K562 (cell line): Measurements from ENCODE around the gene MTIF3. TPM values are rescaled to one million over a fixed set of nuclear protein-coding genes. Genes with fewer than 3 reads are reported as not detected.

Experiments used
- ATAC-seq: fragments of 200-7000 bp; cut with Tn5 transposase; 3 replicates; pipeline ENCODE4 v1.9.1; 2020; ENCODE audit warnings: moderate library complexity
- BruUV-seq: library from RNA; stranded (reverse); fragments of 400-500 nt; replicated peaks from 2 replicates; lab custom pipeline; 2021; lab: Mats Ljungman, UMichigan
- CTCF ChIA-PET: fragments of 300-600 bp; formaldehyde crosslinking; extraction: SDS; loops from one replicate; lab custom pipeline; 2021; ENCODE audit warnings: low intra/inter-chr PET ratio; lab: Yijun Ruan, JAX
- POLR2A ChIA-PET: fragments of 300-600, 350-650 bp; sonication (Branson Sonifier 250); formaldehyde crosslinking; extraction: SDS; loops from one replicate; lab custom pipeline; 2021; ENCODE audit warnings: antibody characterized with exemption, inconsistent platforms; lab: Yijun Ruan, JAX
- DNase-seq, 4 experiments: peaks; one replicate each; pipeline versions ENCODE4 v3.0.0 to v3.0.0-alpha.2; 2011 to 2018; ENCODE audit warnings: low spot score in 3 of 4, mixed read lengths in 3 of 4; ENCODE audit errors: extremely low read depth in 1 of 4
- FAIRE-seq: peaks from 2 replicates; lab custom pipeline; 2011; peaks lifted over from hg19 to GRCh38; lab: Jason Lieb, UNC
- H2AFZ ChIP-seq: 2 replicates; pipeline ENCODE4 v1.6.0; 2011; ENCODE audit warnings: low read depth, low read length, control low read depth, inconsistent platforms
- H3K27ac ChIP-seq: fragments of 200-600 bp; 3 replicates; pipeline ENCODE4 v1.8.0; 2011; ENCODE audit warnings: low read depth, mild to moderate bottlenecking, control low read depth, inconsistent platforms, low read length, moderate library complexity, mixed read lengths; ENCODE audit errors: extremely low read depth
- H3K27me3 ChIP-seq, 2 experiments: fragments of 300-600 bp in 1 of 2; 2 replicates in 1 of 2; 3 replicates in 1 of 2; pipeline versions ENCODE4 v1.6.0 to v1.8.0; 2011; ENCODE audit warnings: inconsistent platforms in 2 of 2, low read length in 2 of 2, mild to moderate bottlenecking in 1 of 2, mixed read lengths in 1 of 2, moderate library complexity in 1 of 2; ENCODE audit not compliant: control insufficient read depth in 2 of 2, insufficient read depth in 2 of 2
- H3K36me3 ChIP-seq: fragments of 300-600 bp; 3 replicates; pipeline ENCODE4 v1.8.0; 2011; ENCODE audit warnings: mild to moderate bottlenecking, low read length, inconsistent platforms; ENCODE audit not compliant: control insufficient read depth, insufficient read depth
- H3K4me1 ChIP-seq, 2 experiments: fragments of 200-600 bp in 1 of 2; replicated peaks in 1 of 2; 2 replicates in 1 of 2; 3 replicates in 1 of 2; pipeline versions ENCODE4 v1.5.1 to v1.8.0; 2011; ENCODE audit warnings: inconsistent platforms in 2 of 2, low read length in 2 of 2, mild to moderate bottlenecking in 1 of 2, mixed read lengths in 1 of 2, moderate library complexity in 1 of 2; ENCODE audit not compliant: control insufficient read depth in 2 of 2, insufficient read depth in 2 of 2
- H3K4me2 ChIP-seq: 2 replicates; pipeline ENCODE4 v1.6.1; 2011; ENCODE audit warnings: low read length, control low read depth, inconsistent platforms, mixed read lengths; ENCODE audit not compliant: insufficient read depth
- H3K4me3 ChIP-seq: fragments of 200-600 bp; sonication (generic), shearing (Covaris generic); 2 replicates; pipeline ENCODE4 v1.5.1; 2016; ENCODE audit warnings: control low read depth, inconsistent platforms
- H3K79me2 ChIP-seq: fragments of 200-600 bp; 3 replicates; pipeline ENCODE4 v1.8.0; 2011; ENCODE audit warnings: low read length, inconsistent platforms; ENCODE audit not compliant: control insufficient read depth, insufficient read depth
- H3K9ac ChIP-seq, 2 experiments: 2 replicates each; pipeline versions ENCODE4 v1.6.0 to v1.6.1; 2011; ENCODE audit warnings: low read depth in 2 of 2, low read length in 2 of 2, control low read depth in 1 of 2, inconsistent platforms in 1 of 2, mild to moderate bottlenecking in 1 of 2, mixed read lengths in 1 of 2; ENCODE audit not compliant: insufficient read depth in 1 of 2
- H3K9me1 ChIP-seq: one replicate; pipeline ENCODE4 v1.6.0; 2011; ENCODE audit warnings: inconsistent platforms, mild to moderate bottlenecking, low read length, moderate library complexity; ENCODE audit not compliant: control insufficient read depth, insufficient read depth
- H3K9me3 ChIP-seq: replicated peaks from 2 replicates; pipeline ENCODE4 v1.5.1; 2011; ENCODE audit warnings: low read depth, low read length, inconsistent platforms; ENCODE audit not compliant: control insufficient read depth, insufficient read depth
- H4K20me1 ChIP-seq: replicated peaks from 2 replicates; pipeline ENCODE4 v1.6.1; 2011; ENCODE audit warnings: low read length, inconsistent platforms, mixed read lengths; ENCODE audit not compliant: control insufficient read depth, insufficient read depth
- BDP1 ChIP-seq: IDR thresholded peaks from 3 replicates; pipeline ENCODE4 v1.6.1; 2011; ENCODE audit not compliant: insufficient read length, insufficient read depth
- C11orf30 ChIP-seq: fragments of 450-650 bp; IDR thresholded peaks from 2 replicates; pipeline ENCODE4 v1.6.1; 2016; ENCODE audit warnings: low read depth, mild to moderate bottlenecking
- EHMT2 ChIP-seq: fragments of 450-650 bp; IDR thresholded peaks from 2 replicates; pipeline ENCODE4 v1.6.1; 2018; ENCODE audit warnings: antibody characterized with exemption
- FOXM1 ChIP-seq, 2 experiments: fragments of 450-650 bp in 1 of 2; sonication (generic) in 1 of 2; formaldehyde crosslinking in 1 of 2; IDR thresholded peaks; 2 replicates each; pipeline versions ENCODE4 v1.6.1 to v1.9.0; 2017 to 2022; ENCODE audit warnings: low read depth in 2 of 2, mild to moderate bottlenecking in 2 of 2, missing genetic modification reagents in 1 of 2, moderate library complexity in 1 of 2
- HNRNPL ChIP-seq: fragments of 200-400 bp; formaldehyde crosslinking; IDR thresholded peaks from 2 replicates; pipeline ENCODE4 v1.6.1; 2017; ENCODE audit warnings: low read depth, mild to moderate bottlenecking, low read length
- MAFG ChIP-seq: fragments of 450-650 bp; conservative IDR thresholded peaks from 2 replicates; pipeline ENCODE4 v1.6.1; 2016; ENCODE audit warnings: missing genetic modification characterization, missing compliant biosample characterization
- NFIC ChIP-seq: fragments of 450-650 bp; IDR thresholded peaks from 2 replicates; pipeline ENCODE4 v1.6.1; 2017; ENCODE audit warnings: mild to moderate bottlenecking, inconsistent platforms
- NR2C2 ChIP-seq, 2 experiments: fragments of 200-800 bp in 1 of 2; sonication (Bioruptor generic) in 1 of 2; sonication (generic) in 1 of 2; formaldehyde crosslinking in 1 of 2; IDR thresholded peaks; 2 replicates each; pipeline versions ENCODE4 v1.6.1 to v1.8.0; 2016 to 2022; ENCODE audit warnings: mild to moderate bottlenecking in 1 of 2, missing compliant biosample characterization in 1 of 2, missing genetic modification characterization in 1 of 2, missing genetic modification reagents in 1 of 2
- RCOR1 ChIP-seq, 2 experiments: IDR thresholded peaks; 2 replicates each; pipeline ENCODE4 v1.6.1; 2012; ENCODE audit warnings: low read depth in 2 of 2, low read length in 2 of 2, borderline replicate concordance in 1 of 2, improper control_type of control experiment in 1 of 2
- STAT5B ChIP-seq: fragments of 250-450 bp; sonication (Bioruptor Pico); IDR thresholded peaks from 2 replicates; pipeline ENCODE4 v1.8.0; 2021; ENCODE audit warnings: mild to moderate bottlenecking, inconsistent platforms
- ZNF316 ChIP-seq: fragments of 450-650 bp; IDR thresholded peaks from 2 replicates; pipeline ENCODE4 v1.6.1; 2016
- WGBS: fragments of 100-300 bp; shearing (Covaris generic); methylation state at CpG from one replicate; pipeline ENCODE4 v1.1.6; 2016; ENCODE audit warnings: low coverage, mixed read lengths; ENCODE audit not compliant: insufficient coverage; ENCODE audit errors: missing lambda C conversion rate; 5-methylcytosine and 5-hydroxymethylcytosine counted together
- in situ Hi-C: fragments of 300-500 bp; cut with MboI; formaldehyde crosslinking; loops from 4 replicates; pipeline ENCODE4 v1.15.0; 2018; ENCODE audit warnings: inconsistent platforms, mixed read lengths
- intact Hi-C: fragments of 100-400 bp; cut with micrococcal nuclease; formaldehyde crosslinking; loops from 2 replicates; pipeline ENCODE4 v1.14.2; 2022
- polyA plus RNA-seq, 8 experiments: library from polyadenylated mRNA; depleted of rRNA in 4 of 8; stranded (reverse) in 5 of 8; unstranded in 3 of 8; fragments of >200 nt; fragmentation: Nextera tagmentation in 2 of 8; fragmentation: Illumina TruSeq in 1 of 8; extraction: Ambion mirVana in 2 of 8; extraction: Trizol in 1 of 8; gene quantifications; 2 replicates each; pipeline versions ENCODE4 v1.2.1 to v1.2.3, GENCODE V29; 2011 to 2014; ENCODE audit warnings: inconsistent platforms in 1 of 8, missing spikeins in 1 of 8
- total RNA-seq, 7 experiments: library from RNA; depleted of rRNA in 6 of 7; stranded (reverse); fragments of >200 nt in 6 of 7; fragmentation: Illumina TruSeq in 2 of 7; extraction: Trizol in 2 of 7; gene quantifications; 2 replicates each; pipeline versions ENCODE4 v1.2.1 to v1.2.3, GENCODE V29; 2011 to 2021; ENCODE audit warnings: low replicate concordance in 1 of 7
- TF ChIP-seq, protein P1 (sequence below): fragments of 450-650 bp; formaldehyde crosslinking; IDR thresholded peaks from 2 replicates; pipeline ENCODE4 v1.4.0; 2020; ENCODE audit warnings: mild to moderate bottlenecking

The MTIF3 gene
- total and polyA plus RNA-seq, 9 of the 15 experiments (the other 6 are each of a cell fraction or from before 2014, with no cell fraction given), result 23.5 to 73.6 (median 45.2) TPM

DNA sequence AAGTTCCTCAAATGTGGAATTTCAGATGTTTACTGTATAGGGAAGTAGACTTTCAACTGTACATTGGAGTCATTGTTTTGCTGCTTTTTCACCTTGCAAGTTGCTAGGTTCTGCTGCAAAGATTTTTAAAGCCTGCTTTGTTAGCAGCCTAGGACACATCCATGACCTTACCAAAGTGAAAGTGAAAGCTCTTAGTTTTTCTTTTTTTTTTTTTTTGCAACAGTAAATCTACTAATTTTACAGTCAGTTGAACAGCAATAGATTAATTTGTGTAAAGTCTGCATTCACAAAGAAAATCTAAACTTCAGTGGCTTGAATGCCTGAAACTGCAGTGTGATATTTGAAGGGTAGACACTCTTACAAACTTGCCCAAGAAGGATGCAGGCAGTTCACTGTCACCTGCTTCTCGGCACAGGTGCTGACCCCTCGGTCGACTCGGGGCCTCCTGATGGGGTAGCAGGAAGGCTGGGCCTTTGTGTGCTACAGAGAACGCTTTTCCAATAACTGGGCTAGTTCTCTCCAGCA is 5.0 kb upstream of the MTIF3 start (continued):
- TF ChIP-seq NR2C2 (CRISPR knock-in tag; IDR thresholded peaks at IDR 0.05), result no peak
- TF ChIP-seq NR2C2 (tag; IDR thresholded peaks at IDR 0.05), result peak; percentile 62
- peak; percentile 28; the same call in 1 of the 2 replicates for TF ChIP-seq FOXM1 (IDR thresholded peaks at IDR 0.05; ENCODE audit: low read depth)
- TF ChIP-seq FOXM1 (CRISPR knock-in tag; IDR thresholded peaks at IDR 0.05; ENCODE audit: low read depth), result no peak
- no peak for TF ChIP-seq EHMT2
- TF ChIP-seq, all 486 proteins: peak for 6

DNA sequence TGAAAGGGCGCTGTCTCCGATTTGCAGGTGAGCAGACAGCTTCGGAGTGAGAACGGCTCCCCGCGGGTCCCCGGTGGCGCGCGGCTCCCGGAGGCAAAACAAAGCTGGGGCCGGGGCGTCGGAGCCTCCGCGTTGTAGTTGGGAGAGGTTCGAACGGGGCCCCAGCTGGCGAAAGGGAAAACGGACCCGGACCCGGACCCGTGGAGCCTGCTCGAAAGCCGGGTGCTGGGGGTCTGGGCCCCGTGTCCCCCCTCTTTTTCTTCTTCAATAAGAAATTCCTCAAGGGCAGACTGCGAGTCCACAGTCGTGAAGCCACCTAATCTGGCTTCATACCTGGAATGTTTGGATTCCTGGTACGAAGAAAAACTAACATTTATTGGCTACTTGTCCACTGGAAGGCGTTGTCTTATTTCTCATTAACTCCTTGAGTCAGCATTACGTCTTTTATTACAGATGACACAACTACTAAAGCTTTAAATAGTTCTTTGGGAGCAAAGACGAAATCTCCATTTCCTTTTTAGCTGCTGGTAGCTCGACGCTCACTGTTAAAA is 632 bp upstream of the MTIF3 start:
- intact Hi-C loops, result loop anchor here (2.0 kb wide), 1 partner anchor 26 kb away; the partner anchor contains the start of gene GTF3A
- DNase-seq (peak; percentile 10 to 32 (median 21)), ATAC-seq (peak; percentile 50), FAIRE-seq (peak; percentile 72)
- peak; percentile 64 for TF ChIP-seq ZNF316
- no peak for TF ChIP-seq BDP1
- TF ChIP-seq, protein P1, sequence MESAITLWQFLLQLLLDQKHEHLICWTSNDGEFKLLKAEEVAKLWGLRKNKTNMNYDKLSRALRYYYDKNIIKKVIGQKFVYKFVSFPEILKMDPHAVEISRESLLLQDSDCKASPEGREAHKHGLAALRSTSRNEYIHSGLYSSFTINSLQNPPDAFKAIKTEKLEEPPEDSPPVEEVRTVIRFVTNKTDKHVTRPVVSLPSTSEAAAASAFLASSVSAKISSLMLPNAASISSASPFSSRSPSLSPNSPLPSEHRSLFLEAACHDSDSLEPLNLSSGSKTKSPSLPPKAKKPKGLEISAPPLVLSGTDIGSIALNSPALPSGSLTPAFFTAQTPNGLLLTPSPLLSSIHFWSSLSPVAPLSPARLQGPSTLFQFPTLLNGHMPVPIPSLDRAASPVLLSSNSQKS (CRISPR knock-in tag), result no peak
- no peak for TF ChIP-seq RCOR1 (IDR thresholded peaks at IDR 0.05; ENCODE audit: borderline replicate concordance in 1 of 2, low read depth in 2 of 2, low read length in 2 of 2)
- TF ChIP-seq C11orf30, result peak; percentile 66
- 0 out of 2 replicates have a peak, but pooled peaks have one; percentile 15 for TF ChIP-seq MAFG (tag)
- TF ChIP-seq HNRNPL, result no peak
- TF ChIP-seq STAT5B, result no peak
- no peak for TF ChIP-seq NFIC
- in situ Hi-C loops, result no loop called here
- Histone ChIP-seq H2AFZ (peak overlapping the region; percentile 98), H3K4me1 (peaks cover 3 to 10% of the 10 kb centered on the region in 2 experiments; a peak in 2 of 5 replicates), H4K20me1 (no peaks in the 10 kb centered on the region), H3K9me3 (no peaks in the 10 kb centered on the region), H3K79me2 (peaks cover 34% of the 10 kb centered on the region), H3K36me3 (no peaks in the 10 kb centered on the region), H3K4me2 (peak overlapping the region; percentile 88), H3K9ac (peak overlapping the region; percentile 94), H3K9me1 (no peaks in the 10 kb centered on the region), H3K4me3 (peak overlapping the region; percentile 93), H3K27ac (peak overlapping the region; percentile 97), H3K27me3 (no peaks in the 10 kb centered on the region)
- WGBS, result 3% methylated on average over 32 of the region's 34 CpGs
- POLR2A ChIA-PET, result interaction anchor here (0.8 to 2.1 kb wide), 2 partner anchors 25 to 66 kb away, joined by 3 to 16 read pairs; no protein-coding TSS in a partner anchor
- CTCF ChIA-PET, result interaction anchor here (0.5 kb wide), 1 partner anchor 52 kb away, joined by 4 read pairs; no protein-coding TSS in a partner anchor
- TSS peak; percentile 95 for BruUV-seq
